ENCODE data around the gene GNAS.

The GNAS gene

DNA sequence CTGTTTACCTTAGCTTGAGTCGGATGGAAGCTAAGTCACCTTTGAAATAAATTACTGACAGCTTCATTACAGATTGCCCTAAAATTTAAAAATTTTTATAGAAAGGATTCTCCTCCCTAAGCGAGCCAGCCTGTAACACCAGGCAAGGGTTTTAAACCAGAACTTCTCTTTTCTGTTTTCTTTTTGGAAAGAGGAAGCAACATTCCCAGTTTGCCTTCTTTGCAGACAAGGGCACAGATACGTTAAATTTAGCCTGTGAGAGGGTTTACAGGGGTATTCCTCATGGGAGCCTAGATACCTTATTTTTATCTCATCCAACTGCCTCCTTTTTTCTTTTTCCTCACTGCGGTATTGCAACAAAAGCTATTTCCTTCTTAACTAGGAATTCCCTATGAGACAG lies 45.0 kb downstream of the GNAS start:
- H3K36me3 ChIP-seq = peaks cover 34% of the 10 kb centered on the region
- peaks cover 32 to 33% of the 10 kb centered on the region in 2 experiments for H3K4me1 ChIP-seq (ENCODE audit: control insufficient read depth in 1 of 2, insufficient read depth in 1 of 2, low read depth in 1 of 2, low read length in 1 of 2)

DNA sequence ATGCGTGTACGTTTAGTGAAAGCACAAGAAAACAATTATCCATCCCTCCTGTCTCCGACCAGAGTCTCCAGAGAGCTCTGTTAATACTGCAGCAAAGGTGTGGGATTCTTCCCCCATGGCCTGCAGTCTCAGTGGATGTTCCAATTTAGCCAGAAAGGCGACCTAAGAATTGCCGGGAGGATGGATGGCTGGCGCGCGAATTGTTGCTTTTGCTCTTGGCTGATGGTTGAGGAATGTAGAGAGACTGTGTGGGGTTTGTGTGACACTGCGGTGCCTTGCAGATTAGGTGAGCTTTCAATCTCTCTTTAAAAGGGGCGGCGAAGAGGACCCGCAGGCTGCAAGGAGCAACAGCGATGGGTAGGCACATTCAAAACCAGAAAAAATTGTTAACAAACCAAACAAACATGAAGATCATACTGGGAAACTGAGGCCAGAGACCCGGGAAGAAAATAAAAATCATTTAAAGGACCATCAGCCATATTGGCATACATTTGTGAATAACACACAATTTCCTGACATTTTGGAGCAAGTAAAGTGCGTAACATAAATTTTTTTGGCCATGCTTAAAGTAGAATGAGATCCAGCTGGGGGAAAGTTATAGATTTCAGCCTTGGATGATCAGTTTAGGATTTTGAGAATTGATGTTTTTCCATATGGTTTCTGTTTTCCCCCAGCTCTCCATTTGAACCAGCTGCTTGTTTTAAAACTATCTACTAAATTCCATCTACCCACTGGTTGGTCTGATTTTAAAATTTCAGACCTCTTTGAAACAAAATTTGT lies 46.3 kb downstream of the GNAS start:
- Histone ChIP-seq H3K4me3 (ENCODE audit: low read depth in 1 of 2, low read length in 1 of 2) (no peak overlapping the region), H3K27ac (no peak overlapping the region), H3K9me3 (no peaks in the 10 kb centered on the region), H3K36me3 (peaks cover 41% of the 10 kb centered on the region), H3K4me1 (ENCODE audit: control insufficient read depth in 1 of 2, insufficient read depth in 1 of 2, low read depth in 1 of 2, low read length in 1 of 2) (peaks cover 18 to 20% of the 10 kb centered on the region in 2 experiments), H3K27me3 (no peaks in the 10 kb centered on the region)
- no peak for TF ChIP-seq CTCF (IDR thresholded peaks at IDR 0.05)

More for the DNA sequence above, 45.0 kb downstream of the GNAS start:
- no peak for TF ChIP-seq CTCF (IDR thresholded peaks at IDR 0.05)
- Histone ChIP-seq H3K9me3 (no peaks in the 10 kb centered on the region), H3K4me3 (ENCODE audit: low read depth in 1 of 2, low read length in 1 of 2) (no peak overlapping the region), H3K27ac (peak overlapping the region; percentile 19), H3K27me3 (no peaks in the 10 kb centered on the region)

DNA sequence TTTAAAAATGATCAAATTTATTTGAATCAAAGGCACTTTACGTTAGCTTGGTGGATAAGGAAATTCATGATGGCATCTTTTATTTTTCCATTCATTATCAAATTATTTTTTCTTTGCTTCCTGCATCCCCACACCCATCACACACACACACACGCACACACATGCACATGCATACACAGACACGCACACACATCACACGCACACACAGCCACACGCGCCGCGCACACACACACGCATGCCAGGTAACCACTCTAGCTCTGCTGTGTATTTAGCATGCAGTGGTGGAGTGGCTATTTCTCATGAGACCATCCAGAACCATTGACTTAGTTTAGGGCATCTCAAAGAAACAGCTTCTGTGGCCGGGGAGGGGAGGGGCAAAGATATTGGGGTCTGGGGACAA lies 47.0 kb downstream of the GNAS start:
- TF ChIP-seq CTCF (IDR thresholded peaks at IDR 0.05) = no peak
- Histone ChIP-seq H3K4me1 (ENCODE audit: control insufficient read depth in 1 of 2, insufficient read depth in 1 of 2, low read depth in 1 of 2, low read length in 1 of 2) (peaks cover 11 to 18% of the 10 kb centered on the region in 2 experiments), H3K27me3 (no peaks in the 10 kb centered on the region), H3K27ac (no peak overlapping the region), H3K36me3 (peaks cover 48% of the 10 kb centered on the region), H3K9me3 (no peaks in the 10 kb centered on the region), H3K4me3 (ENCODE audit: low read depth in 1 of 2, low read length in 1 of 2) (no peak overlapping the region)

DNA sequence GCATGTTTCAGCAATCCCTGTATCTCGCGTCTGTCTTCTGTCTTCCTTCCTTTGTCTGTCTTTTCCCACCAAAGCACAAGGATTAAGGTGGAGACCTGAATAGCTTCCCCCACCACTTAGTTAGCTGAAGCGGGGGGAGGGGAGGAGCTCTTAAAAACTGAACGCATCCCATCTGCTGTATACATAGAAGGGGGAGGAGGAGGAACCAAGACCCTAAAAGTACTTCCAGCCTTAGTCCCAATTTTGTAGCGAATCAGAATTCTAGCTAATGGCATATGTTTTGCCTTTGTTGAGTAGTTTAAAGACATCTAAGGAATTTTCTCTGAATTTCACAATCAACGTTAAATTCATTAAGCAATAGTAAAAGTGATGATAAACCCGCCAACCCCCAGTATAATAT lies 47.9 kb downstream of the GNAS start:
- TF ChIP-seq CTCF (IDR thresholded peaks at IDR 0.05) = no peak
- Histone ChIP-seq H3K36me3 (peaks cover 56% of the 10 kb centered on the region), H3K4me1 (ENCODE audit: control insufficient read depth in 1 of 2, insufficient read depth in 1 of 2, low read depth in 1 of 2, low read length in 1 of 2) (peaks cover 10 to 11% of the 10 kb centered on the region in 2 experiments), H3K27me3 (no peaks in the 10 kb centered on the region), H3K4me3 (ENCODE audit: low read depth in 1 of 2, low read length in 1 of 2) (no peak overlapping the region), H3K9me3 (no peaks in the 10 kb centered on the region), H3K27ac (no peak overlapping the region)

DNA sequence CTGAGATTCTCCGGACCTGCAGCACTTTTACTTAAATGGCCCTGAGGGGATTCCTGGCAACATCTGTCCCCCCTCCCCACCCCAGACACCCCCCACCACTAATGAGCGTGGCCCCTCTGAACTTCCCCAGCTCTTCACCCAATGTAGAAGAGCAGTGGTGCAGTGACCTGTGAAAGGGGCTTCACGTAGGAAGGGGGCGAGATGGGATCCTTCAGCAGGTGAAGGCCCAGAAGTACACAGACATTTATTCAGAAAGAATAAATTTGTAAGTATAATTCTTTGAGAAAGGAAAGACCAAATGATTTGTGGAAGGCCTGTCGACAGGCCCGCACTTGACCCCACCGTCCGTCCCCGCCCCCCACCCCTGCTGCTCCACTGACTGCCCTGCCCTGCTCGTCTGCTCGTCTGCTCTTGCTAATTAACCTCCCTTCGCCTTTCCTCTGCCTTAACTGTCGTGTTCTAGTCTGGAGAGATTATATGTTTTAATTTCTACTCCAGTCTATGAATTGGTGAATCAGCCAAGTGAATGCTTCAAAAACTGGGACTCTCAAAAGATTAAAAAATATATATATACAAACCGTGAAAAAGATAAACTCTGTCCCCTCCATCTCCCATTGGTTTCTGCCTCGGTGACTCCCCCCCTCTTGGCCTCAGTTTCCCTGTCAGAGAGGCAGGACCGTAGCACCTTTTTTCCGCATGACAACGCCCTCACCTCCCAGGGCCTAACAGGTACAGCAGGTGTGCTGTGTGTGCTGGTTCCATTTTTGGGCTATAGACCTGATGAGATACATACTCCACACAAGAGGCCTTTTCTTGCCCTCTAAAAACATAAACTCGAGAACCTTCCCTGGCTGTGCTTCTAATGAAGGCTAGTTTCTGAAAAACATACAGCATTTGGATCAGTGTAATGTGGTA lies 49.2 kb downstream of the GNAS start:
- H3K4me1 ChIP-seq (ENCODE audit: control insufficient read depth in 1 of 2, insufficient read depth in 1 of 2, low read depth in 1 of 2, low read length in 1 of 2) = peaks cover 16 to 20% of the 10 kb centered on the region in 2 experiments
- H3K4me3 ChIP-seq (ENCODE audit: low read depth in 1 of 2, low read length in 1 of 2) = no peak overlapping the region
- no peak overlapping the region for H3K27ac ChIP-seq
- H3K9me3 ChIP-seq = no peaks in the 10 kb centered on the region
- H3K27me3 ChIP-seq = no peaks in the 10 kb centered on the region
- H3K36me3 ChIP-seq = peaks cover 63% of the 10 kb centered on the region
- no peak for TF ChIP-seq CTCF (IDR thresholded peaks at IDR 0.05)
